Subcutaneous adipose tissue (tissue), 4 donors: ENCODE results near the gene ATR. TPM values are rescaled to one million over a fixed set of nuclear protein-coding genes. Genes with fewer than 3 reads are reported as not detected.

Experiments
- small RNA-seq: library from RNA; depleted of rRNA; stranded (forward); fragments of <200 nt; gene quantifications from one replicate; pipeline ENCODE3, GENCODE V24; 2016
- total RNA-seq, 4 donors: library from RNA; depleted of rRNA; stranded (reverse); fragments of >200 nt; gene quantifications; one replicate each; pipeline ENCODE4 v1.1.0, GENCODE V29; 2016
- TF ChIP-seq, protein P1 (sequence below): fragments of 450-650 bp; IDR thresholded peaks from one replicate; pipeline ENCODE4 v1.5.1; 2016; ENCODE audit warnings: low read depth, mild to moderate bottlenecking, control low read depth, antibody characterized with exemption, moderate library complexity

ATR gene
- total RNA-seq, 4 donors from 2014 or later = 22.6 to 51.5 (median 24.9) TPM

DNA sequence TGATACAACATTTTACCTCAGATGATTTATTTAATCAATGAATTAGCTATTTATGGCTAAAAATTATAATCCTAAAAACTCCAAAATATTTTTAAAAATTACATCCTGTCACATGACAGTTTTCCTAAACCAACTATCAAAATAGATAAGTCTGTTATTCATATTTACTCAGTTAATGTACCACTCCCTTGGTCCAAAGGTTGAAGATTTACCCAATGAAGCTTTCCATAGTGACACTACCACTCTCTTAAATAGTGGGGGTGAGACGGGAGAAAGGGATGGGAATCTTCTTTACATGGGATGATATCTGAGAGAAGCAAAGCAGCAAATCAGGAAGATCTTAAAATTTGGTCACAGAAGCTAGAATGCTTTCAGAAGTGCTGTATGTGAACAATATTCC is 161.2 kb downstream of the ATR start:
- TF ChIP-seq, protein P1, sequence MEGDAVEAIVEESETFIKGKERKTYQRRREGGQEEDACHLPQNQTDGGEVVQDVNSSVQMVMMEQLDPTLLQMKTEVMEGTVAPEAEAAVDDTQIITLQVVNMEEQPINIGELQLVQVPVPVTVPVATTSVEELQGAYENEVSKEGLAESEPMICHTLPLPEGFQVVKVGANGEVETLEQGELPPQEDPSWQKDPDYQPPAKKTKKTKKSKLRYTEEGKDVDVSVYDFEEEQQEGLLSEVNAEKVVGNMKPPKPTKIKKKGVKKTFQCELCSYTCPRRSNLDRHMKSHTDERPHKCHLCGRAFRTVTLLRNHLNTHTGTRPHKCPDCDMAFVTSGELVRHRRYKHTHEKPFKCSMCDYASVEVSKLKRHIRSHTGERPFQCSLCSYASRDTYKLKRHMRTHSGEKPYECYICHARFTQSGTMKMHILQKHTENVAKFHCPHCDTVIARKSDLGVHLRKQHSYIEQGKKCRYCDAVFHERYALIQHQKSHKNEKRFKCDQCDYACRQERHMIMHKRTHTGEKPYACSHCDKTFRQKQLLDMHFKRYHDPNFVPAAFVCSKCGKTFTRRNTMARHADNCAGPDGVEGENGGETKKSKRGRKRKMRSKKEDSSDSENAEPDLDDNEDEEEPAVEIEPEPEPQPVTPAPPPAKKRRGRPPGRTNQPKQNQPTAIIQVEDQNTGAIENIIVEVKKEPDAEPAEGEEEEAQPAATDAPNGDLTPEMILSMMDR = no peak

Small RNA genes lying within 50 kb of the gene (small RNA-seq; reads per million reads assigned to genes)
- not detected for gene RNA5SP143
- gene RNU1-100P = not detected
- gene RNU6-1294P = not detected

Other genes starting within 250 kb of the ATR start
- 10 to 100 TPM; 49.6 to 83.3 (median 58.9) TPM for gene XRN1, start 130.7 kb downstream of the ATR start, total RNA-seq
- gene PLS1, start 17.7 kb upstream of the ATR start, total RNA-seq = 1 to 10 TPM in 2 of 4 donors, under 1 TPM in 1, not detected in 1; 0.88 to 2.9 (median 2.4) TPM
- gene TRPC1, start 145.3 kb upstream of the ATR start, total RNA-seq = 10 to 100 TPM in 3 of 4 donors, 1 to 10 TPM in 1; 8.3 to 16.5 (median 13.3) TPM